ENCODE results near the gene JAKMIP2.

DNA sequence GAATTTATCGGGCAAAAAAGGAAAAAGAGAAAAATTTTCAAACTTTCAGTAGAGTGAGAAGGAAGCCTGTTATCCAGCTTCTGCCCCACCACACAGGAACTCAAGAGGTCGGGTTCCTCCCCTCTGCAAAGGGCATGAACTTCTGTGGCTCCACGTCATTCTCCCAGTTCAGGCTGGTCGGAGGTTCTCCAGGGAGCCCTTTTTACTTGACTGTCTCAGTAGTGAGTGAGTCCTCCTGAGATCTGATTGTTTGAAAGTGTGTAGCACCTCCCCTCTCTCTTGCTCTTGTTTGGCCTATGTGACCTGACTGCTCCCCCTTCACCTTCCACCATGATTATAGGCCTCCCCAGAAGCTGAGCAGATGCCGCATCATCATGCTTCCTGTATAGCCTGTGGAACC is 39.2 kb upstream of the JAKMIP2 start:
- TF ChIP-seq, protein P1, sequence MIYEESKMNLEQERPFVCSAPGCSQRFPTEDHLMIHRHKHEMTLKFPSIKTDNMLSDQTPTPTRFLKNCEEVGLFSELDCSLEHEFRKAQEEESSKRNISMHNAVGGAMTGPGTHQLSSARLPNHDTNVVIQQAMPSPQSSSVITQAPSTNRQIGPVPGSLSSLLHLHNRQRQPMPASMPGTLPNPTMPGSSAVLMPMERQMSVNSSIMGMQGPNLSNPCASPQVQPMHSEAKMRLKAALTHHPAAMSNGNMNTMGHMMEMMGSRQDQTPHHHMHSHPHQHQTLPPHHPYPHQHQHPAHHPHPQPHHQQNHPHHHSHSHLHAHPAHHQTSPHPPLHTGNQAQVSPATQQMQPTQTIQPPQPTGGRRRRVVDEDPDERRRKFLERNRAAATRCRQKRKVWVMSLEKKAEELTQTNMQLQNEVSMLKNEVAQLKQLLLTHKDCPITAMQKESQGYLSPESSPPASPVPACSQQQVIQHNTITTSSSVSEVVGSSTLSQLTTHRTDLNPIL (CRISPR knock-in tag; IDR thresholded peaks at IDR 0.05; ENCODE audit: low read depth) = no peak
- TF ChIP-seq, protein P2, sequence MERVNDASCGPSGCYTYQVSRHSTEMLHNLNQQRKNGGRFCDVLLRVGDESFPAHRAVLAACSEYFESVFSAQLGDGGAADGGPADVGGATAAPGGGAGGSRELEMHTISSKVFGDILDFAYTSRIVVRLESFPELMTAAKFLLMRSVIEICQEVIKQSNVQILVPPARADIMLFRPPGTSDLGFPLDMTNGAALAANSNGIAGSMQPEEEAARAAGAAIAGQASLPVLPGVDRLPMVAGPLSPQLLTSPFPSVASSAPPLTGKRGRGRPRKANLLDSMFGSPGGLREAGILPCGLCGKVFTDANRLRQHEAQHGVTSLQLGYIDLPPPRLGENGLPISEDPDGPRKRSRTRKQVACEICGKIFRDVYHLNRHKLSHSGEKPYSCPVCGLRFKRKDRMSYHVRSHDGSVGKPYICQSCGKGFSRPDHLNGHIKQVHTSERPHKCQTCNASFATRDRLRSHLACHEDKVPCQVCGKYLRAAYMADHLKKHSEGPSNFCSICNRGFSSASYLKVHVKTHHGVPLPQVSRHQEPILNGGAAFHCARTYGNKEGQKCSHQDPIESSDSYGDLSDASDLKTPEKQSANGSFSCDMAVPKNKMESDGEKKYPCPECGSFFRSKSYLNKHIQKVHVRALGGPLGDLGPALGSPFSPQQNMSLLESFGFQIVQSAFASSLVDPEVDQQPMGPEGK (CRISPR knock-in tag; IDR thresholded peaks at IDR 0.05; ENCODE audit: borderline replicate concordance) = no peak
- TF ChIP-seq RARB (CRISPR knock-in tag; IDR thresholded peaks at IDR 0.05) (no peak), ZNF8 (CRISPR knock-in tag; IDR thresholded peaks at IDR 0.05) (no peak), CSDC2 (CRISPR knock-in tag; IDR thresholded peaks at IDR 0.05) (no peak), ZFP3 (CRISPR knock-in tag; IDR thresholded peaks at IDR 0.05) (no peak), ZFP30 (CRISPR knock-in tag; IDR thresholded peaks at IDR 0.05) (no peak), ARNTL (CRISPR knock-in tag; IDR thresholded peaks at IDR 0.05; ENCODE audit: borderline replicate concordance, low read depth) (no peak)
- TF ChIP-seq, protein P3, sequence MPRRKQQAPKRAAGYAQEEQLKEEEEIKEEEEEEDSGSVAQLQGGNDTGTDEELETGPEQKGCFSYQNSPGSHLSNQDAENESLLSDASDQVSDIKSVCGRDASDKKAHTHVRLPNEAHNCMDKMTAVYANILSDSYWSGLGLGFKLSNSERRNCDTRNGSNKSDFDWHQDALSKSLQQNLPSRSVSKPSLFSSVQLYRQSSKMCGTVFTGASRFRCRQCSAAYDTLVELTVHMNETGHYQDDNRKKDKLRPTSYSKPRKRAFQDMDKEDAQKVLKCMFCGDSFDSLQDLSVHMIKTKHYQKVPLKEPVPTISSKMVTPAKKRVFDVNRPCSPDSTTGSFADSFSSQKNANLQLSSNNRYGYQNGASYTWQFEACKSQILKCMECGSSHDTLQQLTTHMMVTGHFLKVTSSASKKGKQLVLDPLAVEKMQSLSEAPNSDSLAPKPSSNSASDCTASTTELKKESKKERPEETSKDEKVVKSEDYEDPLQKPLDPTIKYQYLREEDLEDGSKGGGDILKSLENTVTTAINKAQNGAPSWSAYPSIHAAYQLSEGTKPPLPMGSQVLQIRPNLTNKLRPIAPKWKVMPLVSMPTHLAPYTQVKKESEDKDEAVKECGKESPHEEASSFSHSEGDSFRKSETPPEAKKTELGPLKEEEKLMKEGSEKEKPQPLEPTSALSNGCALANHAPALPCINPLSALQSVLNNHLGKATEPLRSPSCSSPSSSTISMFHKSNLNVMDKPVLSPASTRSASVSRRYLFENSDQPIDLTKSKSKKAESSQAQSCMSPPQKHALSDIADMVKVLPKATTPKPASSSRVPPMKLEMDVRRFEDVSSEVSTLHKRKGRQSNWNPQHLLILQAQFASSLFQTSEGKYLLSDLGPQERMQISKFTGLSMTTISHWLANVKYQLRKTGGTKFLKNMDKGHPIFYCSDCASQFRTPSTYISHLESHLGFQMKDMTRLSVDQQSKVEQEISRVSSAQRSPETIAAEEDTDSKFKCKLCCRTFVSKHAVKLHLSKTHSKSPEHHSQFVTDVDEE (CRISPR knock-in tag; IDR thresholded peaks at IDR 0.05) = no peak
- TF ChIP-seq, protein P4, sequence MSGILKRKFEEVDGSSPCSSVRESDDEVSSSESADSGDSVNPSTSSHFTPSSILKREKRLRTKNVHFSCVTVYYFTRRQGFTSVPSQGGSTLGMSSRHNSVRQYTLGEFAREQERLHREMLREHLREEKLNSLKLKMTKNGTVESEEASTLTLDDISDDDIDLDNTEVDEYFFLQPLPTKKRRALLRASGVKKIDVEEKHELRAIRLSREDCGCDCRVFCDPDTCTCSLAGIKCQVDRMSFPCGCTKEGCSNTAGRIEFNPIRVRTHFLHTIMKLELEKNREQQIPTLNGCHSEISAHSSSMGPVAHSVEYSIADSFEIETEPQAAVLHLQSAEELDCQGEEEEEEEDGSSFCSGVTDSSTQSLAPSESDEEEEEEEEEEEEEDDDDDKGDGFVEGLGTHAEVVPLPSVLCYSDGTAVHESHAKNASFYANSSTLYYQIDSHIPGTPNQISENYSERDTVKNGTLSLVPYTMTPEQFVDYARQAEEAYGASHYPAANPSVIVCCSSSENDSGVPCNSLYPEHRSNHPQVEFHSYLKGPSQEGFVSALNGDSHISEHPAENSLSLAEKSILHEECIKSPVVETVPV (CRISPR knock-in tag; IDR thresholded peaks at IDR 0.05) = no peak

Measured in SK-N-SH treated with all-trans-retinoic acid at 6 μM for 48 hours (cell line).